HG03108 (cell line): ENCODE measurements around the gene DEGS2.

Experiments used
- ATAC-seq: cut with Tn5 transposase; IDR thresholded peaks from one replicate; pipeline ENCODE4 v1.9.1; 2021; ENCODE audit warnings: moderate library complexity; ENCODE audit not compliant: unreplicated experiment

The DEGS2 gene

DNA sequence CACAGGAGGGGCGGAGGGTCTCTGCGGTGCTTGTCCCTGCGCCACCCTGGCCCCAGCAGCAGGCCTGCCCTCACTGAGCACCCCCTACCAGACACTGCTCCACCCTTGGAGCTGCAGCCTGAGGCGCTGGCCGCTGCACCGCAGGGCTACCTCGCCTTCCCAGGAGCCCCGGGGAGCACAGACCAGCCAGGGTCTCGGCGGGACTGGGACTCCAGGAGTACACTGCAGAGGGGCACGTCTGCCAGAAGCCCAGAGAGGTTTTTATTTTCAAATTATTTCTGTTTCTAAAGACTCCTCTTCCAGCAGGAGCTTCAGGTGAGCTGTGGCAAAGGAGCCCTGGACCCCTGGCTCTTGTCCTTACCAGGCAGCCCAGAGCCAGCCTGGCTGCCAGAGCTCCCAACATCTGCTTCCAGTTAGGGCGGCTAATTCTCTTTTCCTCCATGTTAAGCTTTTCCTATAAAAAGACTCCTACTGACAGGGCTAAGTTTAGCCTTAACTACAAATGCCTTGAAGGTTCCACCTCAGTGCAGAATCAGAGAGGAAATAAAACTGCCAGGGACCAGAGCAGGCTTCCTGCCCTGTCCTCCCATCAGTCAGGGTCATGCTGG is 26.4 kb downstream of the DEGS2 start:
- no peak for ATAC-seq

- no peak for ATAC-seq
These were observed 27.1 kb downstream of the DEGS2 start for GRCh38 chr14:100132161-100132902.

DNA sequence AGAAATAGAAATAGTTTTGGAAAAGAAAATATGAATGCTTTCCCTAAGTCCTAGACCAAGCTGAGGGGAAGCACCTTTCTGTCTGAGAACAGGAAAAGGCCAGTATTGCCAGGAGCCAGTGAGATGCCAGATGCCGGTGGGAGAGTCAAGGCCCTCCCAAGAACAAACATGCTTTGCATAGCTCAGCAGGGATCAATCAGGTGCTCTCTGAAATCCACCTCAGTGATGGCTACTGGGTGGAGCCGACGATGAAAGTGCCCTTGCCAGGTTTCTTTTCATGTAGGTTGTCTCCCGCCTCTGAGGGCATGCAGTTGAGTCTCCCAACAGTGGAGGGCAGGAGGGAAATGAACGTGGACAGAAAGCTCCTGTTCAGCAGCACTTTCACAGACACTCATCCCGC is 28.3 kb downstream of the DEGS2 start:
- ATAC-seq = no peak

GRCh38 chr14:100130521-100130920 is 28.9 kb downstream of the DEGS2 start:
- no peak for ATAC-seq

GRCh38 chr14:100129161-100129589 is 30.3 kb downstream of the DEGS2 start:
- no peak for ATAC-seq

DNA sequence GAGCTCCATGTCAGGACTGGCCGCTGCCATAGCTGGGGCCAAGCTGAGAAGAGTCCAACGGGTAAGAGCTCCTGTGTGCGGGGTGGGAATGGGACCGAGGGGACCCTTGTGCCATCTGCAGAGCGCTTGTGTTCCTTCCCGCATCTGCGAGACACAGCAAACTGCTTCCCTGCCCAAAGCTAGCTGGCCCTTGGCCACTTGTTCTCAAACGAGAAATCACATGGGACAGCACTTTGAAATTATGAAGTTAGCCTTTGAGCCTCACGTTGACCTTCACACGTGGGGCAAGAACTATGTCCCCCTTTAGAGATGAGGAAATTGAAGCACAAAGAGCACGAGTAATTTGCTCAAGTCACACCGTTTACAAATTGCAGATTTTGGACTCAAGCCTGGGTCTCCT is 30.8 kb downstream of the DEGS2 start:
- ATAC-seq = no peak

DNA sequence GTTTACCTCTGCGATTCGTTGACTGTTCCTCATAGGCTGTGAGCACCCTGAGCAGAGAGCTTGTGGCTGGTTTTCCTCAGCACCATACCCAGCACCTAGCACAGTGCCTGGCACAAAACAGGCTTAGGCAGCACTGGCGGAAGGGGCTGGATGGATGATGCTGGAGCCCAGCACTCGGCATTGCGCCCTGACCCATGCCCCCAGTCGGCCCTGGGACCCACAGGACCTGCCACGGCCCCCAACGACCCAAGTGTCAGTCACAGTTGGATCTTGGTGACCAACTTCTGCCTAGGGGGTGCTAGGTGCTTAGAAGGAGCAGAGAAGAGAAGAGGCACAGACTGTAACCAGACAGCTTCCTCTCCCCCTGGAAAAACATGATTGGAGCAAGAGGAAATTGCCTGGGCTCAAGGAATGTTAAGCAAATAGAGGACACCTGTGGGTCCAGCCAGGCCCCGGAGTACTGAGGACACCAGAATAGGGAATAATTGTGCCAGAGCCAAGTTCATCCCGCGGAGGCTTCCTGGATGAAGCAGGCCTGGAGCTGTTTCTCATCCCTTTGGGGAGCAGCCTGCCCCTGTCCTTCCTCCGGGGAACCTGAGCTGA is 31.5 kb downstream of the DEGS2 start:
- ATAC-seq = no peak

GRCh38 chr14:100126401-100126800 is 33.0 kb downstream of the DEGS2 start:
- no peak for ATAC-seq

DNA sequence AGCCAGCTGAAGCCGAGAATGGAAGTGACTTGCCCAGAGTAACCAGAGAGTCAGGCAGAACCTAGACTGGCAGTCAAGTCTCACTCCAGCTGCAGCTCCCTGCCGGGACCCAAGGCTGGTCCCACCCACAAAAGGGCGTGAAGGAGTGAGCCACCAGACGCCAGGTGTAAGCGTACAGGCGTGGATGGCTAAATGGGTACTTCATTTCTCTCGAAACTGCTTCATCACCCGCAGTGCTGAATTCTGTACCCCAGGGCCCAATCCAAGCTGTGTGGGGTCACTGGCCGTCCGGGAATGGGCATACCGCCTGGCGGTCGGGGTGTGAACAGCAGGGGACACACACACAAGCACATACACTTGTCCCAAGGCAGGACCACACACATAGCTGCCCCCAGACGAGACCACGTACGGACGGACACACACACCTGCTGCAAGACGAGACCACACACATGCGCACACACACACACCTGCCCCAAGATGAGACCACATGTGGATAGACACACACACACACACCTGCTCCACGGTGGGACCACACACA is 34.8 kb downstream of the DEGS2 start:
- ATAC-seq = no peak

GRCh38 chr14:100123618-100124017 is 35.8 kb downstream of the DEGS2 start:
- ATAC-seq = no peak

DNA sequence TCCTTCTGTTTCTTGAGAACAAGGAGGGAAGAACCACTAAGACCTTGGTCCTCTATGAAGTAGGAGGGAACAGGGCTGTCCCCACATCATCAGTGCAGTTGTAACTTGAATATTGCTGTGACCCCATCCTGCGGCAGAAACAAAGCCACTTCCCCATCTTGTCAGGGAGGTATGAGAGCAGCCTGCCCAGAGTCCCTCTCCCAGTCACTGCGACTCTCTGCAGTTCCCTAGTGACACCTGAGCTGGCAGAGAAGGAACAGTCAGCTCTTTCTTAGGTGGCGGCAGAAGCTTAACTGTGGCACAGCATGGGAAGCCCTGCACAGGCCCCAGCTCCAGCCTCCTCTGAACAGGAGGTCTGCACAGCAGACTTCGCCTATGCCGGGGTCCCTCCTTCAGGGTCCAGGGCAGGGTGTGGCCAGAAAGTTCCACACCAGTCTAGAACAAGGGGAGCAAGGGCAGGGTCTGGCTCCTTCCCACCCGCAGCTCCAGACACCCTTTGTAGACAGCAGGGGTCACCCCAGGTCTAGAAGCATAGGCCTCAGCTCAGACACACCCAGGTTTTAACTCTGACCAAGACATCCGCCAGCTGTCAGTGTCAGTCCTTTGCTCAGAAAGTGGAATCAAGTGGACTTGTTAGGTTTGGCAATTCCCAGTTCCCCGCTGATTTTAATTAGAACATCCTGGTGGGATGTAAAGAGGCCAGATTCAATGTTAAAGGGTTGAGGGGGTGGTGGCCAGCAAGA is 36.8 kb downstream of the DEGS2 start:
- no peak for ATAC-seq

- ATAC-seq = no peak
These were observed 37.6 kb downstream of the DEGS2 start for GRCh38 chr14:100121643-100122480.

GRCh38 chr14:100120522-100121269 is 38.7 kb downstream of the DEGS2 start:
- no peak for ATAC-seq

- no peak for ATAC-seq
These were observed 40.2 kb downstream of the DEGS2 start for GRCh38 chr14:100119251-100119650.

- ATAC-seq = no peak
These were observed 40.9 kb downstream of the DEGS2 start for GRCh38 chr14:100118396-100119011.

GRCh38 chr14:100117633-100118395 is 41.6 kb downstream of the DEGS2 start:
- no peak for ATAC-seq

DNA sequence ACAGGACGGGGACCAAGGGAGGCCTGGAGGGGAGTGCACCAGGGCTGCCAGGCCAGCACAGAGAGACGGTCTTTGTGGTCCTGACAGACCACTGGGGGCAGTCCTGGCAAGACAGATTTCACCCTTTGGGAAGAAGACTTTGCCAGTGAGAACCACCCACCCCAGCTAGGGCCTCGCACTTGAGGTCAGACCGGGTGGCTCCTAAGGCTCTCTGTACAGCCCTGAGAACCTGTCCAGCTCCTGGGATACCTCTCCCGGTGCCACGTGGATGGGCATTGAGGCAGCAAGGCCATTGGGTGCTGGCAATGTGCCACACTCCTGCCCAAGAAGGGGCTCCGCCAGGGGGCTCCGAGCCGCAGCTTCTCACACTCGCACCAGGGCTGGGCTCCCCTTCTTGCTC is 42.4 kb downstream of the DEGS2 start:
- no peak for ATAC-seq

DNA sequence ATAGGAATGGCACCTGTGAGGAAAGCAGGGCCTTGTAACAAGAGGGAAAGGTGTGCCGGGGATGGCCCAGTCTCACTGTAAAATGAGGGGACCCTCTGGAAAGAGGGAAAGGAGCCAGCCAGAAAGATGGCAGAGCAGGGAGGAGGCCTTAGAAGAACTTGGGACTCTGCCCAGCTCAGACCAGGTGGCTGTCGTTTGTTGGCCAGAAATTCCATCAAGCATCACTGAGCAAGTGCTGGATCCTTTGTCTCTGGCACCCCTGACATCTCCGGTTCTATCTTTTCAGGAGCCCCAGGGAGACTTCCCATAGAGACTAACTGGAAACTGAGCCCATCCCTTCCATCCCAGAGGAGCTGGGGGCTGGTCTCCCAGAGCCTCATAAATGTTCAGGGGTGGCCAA is 43.3 kb downstream of the DEGS2 start:
- ATAC-seq = no peak

- ATAC-seq = no peak
These were observed 43.7 kb downstream of the DEGS2 start for GRCh38 chr14:100115726-100116125.
